HG03460 (cell line): ENCODE results near the gene WDR82.
A peak's percentile ranks its signal among the peaks of the same experiment; 100 is the strongest.

Source experiments
- ATAC-seq: cut with Tn5 transposase; IDR thresholded peaks from one replicate; pipeline ENCODE4 v1.9.1; 2021; ENCODE audit not compliant: unreplicated experiment

The WDR82 gene

GRCh38 chr3:52240059-52240885 lies 38.2 kb downstream of the WDR82 start:
- no peak for ATAC-seq

- peak; percentile 61 for ATAC-seq
Observed at GRCh38 chr3:52238761-52239701, 39.4 kb downstream of the WDR82 start, which contains the start of gene TWF2. Gene TWF2 (minus strand): TSS chr3:52239158. CDS start chr3:52239016, 142 bp downstream.

GRCh38 chr3:52238193-52238760 lies 40.2 kb downstream of the WDR82 start:
- ATAC-seq = peak; percentile 16

- ATAC-seq = no peak
Observed at GRCh38 chr3:52237657-52238172, 40.7 kb downstream of the WDR82 start.

- no peak for ATAC-seq
Observed at GRCh38 chr3:52237006-52237656, 41.3 kb downstream of the WDR82 start.

- no peak for ATAC-seq
Observed at GRCh38 chr3:52236424-52236886, 42.0 kb downstream of the WDR82 start.

GRCh38 chr3:52234516-52235447 lies 43.7 kb downstream of the WDR82 start:
- ATAC-seq = no peak

- no peak for ATAC-seq
Observed at GRCh38 chr3:52233968-52234367, 44.5 kb downstream of the WDR82 start.

- ATAC-seq = no peak
Observed at GRCh38 chr3:52233108-52233591, 45.3 kb downstream of the WDR82 start.

GRCh38 chr3:52232279-52233107 lies 46.0 kb downstream of the WDR82 start:
- no peak for ATAC-seq

GRCh38 chr3:52231502-52232278 lies 46.8 kb downstream of the WDR82 start:
- no peak for ATAC-seq

GRCh38 chr3:52230889-52231499 lies 47.5 kb downstream of the WDR82 start:
- ATAC-seq = no peak

GRCh38 chr3:52230461-52230860 lies 48.0 kb downstream of the WDR82 start:
- ATAC-seq = no peak

- no peak for ATAC-seq
Observed at GRCh38 chr3:52229656-52230055, 48.8 kb downstream of the WDR82 start.

GRCh38 chr3:52228751-52229291 lies 49.6 kb downstream of the WDR82 start:
- no peak for ATAC-seq

- ATAC-seq = no peak
Observed at GRCh38 chr3:52228266-52228665, 50.2 kb downstream of the WDR82 start.

GRCh38 chr3:52227766-52228165 lies 50.7 kb downstream of the WDR82 start:
- ATAC-seq = no peak
